GM19351 (cell line): Measurements from ENCODE around the gene COL25A1.
"Not testable (repeated sequence)": the region's sequence is repeated elsewhere in the genome, so short reads cannot be mapped to it uniquely, and the experiment has no call there.

Experiments
- ATAC-seq: cut with Tn5 transposase; IDR thresholded peaks from one replicate; pipeline ENCODE4 v1.9.1; 2021; ENCODE audit warnings: mild to moderate bottlenecking, moderate library complexity; ENCODE audit not compliant: unreplicated experiment

Gene COL25A1

DNA sequence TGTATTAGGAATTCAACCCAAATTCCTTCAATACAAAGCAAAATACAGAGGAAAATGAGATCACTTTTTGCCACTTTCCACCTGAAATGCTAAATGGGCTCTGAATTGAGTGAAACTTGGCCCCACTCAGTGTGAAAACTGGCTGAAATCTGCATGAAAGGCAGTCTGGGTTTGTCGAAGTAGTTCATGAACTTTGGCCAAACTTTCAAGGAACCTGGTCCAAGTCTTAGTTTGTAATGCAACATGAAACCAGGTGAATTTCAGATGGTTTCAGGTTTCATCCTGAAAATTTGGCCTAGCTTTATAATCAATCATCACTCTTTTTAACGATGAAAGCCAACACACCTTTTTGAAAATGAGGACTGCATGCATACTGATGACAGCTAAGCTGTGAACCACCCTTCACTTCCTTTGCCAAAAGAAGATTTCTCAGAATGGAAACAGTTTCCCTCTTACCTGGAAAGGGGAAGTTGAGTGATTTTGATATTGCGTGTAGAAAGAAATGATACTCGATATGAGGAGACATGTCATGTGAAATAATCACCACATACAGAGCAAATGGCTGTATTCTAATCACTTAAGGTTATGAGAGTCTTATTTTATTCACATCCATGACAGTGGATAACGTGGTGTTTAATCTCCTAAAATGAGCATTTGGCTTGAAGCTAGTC lies 329.7 kb downstream of the COL25A1 start:
- ATAC-seq: peak; percentile 74

DNA sequence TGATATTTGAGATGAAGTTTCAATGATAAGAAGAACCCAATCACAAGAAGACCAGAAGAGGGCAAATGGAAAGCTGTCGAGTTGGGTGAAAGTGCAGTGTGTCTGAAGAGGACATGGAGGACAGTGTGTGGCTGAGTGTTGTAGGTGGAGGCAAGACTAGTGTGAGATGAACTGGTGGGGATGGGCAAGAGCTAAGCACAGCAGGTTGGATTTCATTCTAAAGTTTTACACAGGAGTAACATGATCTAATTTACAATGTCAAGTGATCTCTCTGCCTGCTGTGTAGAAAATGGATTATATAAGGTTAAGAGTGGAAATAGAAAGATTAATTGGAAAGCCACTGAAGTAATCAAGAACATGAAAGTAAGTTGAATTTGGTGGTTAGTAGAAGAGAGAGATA lies 331.0 kb downstream of the COL25A1 start:
- ATAC-seq: no peak

DNA sequence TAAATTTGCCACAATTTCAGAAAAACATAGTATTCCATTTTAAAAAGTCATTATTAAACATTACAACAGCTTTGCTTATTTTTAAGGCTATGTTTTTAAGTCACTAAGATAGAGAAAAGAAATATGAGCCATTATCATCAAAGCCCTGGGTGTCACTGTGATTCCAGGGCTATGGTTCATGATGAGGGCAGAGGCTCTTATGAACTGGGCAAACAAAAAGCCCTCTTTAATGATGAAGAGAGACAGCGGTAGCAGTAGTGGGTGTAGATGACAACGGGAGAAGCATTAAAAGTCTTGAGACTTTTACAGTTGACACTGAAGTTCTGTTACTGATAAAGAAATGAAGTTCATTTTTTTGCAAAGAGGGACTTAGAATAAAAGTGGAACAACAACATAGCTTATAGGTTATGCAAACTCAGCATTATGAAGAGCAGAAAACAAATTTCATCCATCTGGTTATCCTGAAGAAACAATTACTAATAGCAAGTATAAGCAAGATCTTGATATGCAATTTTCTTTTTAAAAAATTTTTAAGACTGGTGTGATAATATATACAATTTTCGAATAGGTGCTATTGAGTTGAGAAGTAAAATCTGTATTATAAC lies 336.9 kb downstream of the COL25A1 start:
- ATAC-seq: no peak

- no peak for ATAC-seq
These were observed 337.4 kb downstream of the COL25A1 start for GRCh38 chr4:108965016-108965415.

DNA sequence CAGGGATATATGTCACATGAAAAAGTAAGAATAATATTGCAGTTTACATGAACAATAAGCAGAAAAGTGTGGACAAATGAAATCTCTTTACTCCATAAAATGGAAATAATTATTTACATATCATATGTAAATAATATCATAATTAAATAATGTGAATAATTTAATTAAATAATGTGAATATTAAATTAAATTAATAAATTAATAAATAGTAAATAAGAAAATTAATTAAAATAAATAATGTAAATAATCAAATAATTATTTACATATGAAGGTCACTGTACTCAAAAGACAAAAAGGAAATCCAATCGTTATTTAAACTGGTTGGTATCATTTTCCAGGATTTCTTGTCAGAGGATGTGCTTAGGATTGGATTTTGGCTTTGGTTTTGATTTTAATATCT lies 338.5 kb downstream of the COL25A1 start:
- no peak for ATAC-seq

DNA sequence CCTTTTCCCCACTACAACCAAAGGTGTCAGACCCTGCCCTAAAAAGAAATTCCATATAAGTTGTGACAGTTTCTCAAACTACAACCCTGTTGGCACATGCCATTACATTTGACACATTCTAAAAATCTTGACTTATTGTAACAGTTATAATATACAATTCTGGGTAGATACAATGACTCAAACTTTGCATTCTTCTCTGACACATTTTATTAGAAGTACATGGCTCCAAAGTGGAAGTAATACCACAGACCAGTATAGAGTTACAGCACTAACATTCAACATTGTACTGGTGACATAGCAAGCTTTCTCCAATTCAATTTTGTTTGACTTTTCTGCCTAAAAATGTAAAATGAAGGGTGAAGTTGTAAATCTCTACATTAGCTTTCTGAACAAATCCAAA lies 343.0 kb downstream of the COL25A1 start:
- no peak for ATAC-seq

GRCh38 chr4:108954880-108955279 lies 347.6 kb downstream of the COL25A1 start:
- no peak for ATAC-seq

GRCh38 chr4:108953941-108954340 lies 348.5 kb downstream of the COL25A1 start:
- ATAC-seq: no peak

GRCh38 chr4:108950158-108950915 lies 352.1 kb downstream of the COL25A1 start:
- ATAC-seq: no peak

DNA sequence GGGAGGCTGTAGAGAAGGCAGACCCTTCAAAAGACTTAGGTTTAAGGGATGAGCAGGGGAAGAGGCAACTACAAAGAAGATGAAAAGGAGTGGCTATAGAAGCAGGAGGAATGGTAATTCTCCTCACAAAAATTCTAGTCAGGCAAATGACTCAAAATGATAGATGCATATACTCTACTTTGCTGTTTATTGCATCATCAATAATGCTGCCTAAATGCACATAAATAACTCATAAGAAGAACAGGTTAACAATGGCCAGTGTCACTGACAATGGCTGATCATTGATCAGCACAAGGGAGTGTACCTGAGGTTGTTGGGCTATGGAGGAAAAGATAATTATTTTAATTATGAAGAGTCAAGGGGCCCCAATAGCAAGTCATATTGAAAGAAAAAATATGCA lies 354.9 kb downstream of the COL25A1 start:
- ATAC-seq: no peak

DNA sequence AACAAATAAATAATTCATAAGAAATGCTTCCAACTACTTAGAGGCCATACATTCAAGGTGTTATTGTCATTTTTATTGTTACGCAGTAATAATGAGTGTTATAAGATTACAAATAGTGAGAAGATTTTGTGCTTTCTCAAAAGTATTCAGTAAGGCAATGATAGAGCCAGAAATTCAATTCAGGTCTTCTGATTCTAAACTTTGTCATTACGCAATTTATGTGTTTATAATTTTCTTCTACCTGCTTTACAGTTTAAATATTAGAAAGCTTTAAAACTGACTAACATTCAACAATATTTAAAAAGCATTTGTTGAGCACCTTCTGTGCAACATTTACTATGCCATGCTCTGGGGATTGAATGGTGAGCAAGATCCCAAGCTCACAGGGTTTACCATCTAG lies 356.2 kb downstream of the COL25A1 start:
- no peak for ATAC-seq

- ATAC-seq: no peak
These were observed 358.4 kb downstream of the COL25A1 start for GRCh38 chr4:108943976-108944591.

DNA sequence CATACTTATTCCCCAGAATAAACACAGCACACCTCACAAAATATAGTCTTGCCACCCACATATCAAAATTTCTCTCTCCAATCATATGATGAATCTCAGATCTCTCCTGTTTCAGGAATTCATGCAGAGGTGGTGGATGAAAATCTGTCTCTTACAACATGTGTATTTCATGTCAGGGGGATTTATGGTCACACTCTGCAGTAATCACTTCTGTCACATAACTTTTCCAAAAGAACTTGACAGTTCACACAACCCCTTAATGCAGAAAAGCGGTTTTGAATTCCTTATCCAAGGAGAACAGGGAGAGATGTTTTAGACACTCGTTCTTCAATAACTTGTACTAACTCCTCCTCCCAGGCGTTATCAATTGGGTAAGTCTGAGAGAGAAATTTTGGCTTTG lies 359.1 kb downstream of the COL25A1 start:
- no peak for ATAC-seq

- ATAC-seq: no peak
These were observed 360.5 kb downstream of the COL25A1 start for GRCh38 chr4:108941904-108942430.

GRCh38 chr4:108940634-108941033 lies 361.8 kb downstream of the COL25A1 start:
- ATAC-seq: no peak

GRCh38 chr4:108940149-108940548 lies 362.3 kb downstream of the COL25A1 start:
- ATAC-seq: no peak

DNA sequence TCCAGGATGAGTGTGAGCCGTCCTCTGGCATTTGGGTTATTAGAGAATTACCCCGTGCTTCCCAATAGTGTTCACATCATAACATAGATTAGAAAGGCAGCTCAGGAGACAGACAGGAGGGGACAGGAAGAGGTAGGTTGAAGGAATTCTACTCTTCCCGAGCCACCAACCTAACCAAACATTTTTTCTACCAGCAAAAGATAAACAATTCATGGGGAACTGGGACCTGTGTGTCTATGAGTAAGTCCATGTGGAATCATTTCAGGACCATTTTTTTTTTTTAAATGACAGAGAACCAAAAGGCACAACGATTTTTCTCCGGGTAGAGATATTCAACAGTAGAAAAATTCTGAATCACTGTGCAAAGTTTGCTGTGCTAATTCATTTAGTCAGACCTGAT lies 365.4 kb downstream of the COL25A1 start:
- ATAC-seq: no peak

- ATAC-seq: not testable (repeated sequence)
These were observed 368.5 kb downstream of the COL25A1 start for GRCh38 chr4:108933925-108934324.

DNA sequence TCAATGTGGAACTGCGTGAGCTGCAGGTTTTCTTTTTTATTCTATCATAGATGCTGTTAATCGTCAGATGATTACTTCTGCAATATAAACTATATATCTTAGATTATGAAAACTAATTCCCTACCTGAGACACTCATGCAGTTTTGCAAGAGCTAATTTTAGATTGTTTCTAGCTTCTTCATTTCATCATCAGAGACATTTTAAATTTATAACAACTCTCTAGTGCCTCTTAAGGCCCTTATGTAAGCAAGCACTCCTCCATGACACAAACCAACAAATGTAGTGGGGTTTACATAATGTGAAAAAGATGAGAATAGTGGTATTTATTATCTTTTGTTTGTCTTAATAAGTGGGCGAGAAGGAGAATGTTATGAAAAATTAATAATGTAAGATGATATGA lies 369.4 kb downstream of the COL25A1 start:
- ATAC-seq: no peak

GRCh38 chr4:108931926-108932325 lies 370.5 kb downstream of the COL25A1 start:
- ATAC-seq: no peak

DNA sequence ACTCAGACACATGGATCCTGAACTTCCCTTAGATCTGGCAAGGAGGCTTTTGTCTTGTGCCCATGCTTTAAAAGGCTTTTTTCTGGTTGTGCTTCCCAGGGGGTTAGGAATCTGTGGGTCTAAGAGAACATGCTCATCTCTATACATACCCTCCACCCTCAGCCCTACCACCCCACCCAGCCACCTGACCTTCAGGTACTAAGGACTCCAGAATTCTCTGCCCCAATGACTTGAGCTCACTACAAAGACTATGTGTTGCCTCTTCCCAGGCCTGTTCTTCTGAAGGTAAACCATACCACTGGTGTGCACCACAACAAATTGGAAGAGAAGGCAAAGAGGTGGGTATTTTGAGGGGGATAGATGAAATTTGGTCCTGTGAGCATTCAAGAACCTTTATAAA lies 372.3 kb downstream of the COL25A1 start:
- ATAC-seq: no peak
